Body of pancreas (tissue), 4 donors: ENCODE results near the gene ZSWIM2. TPM values are rescaled to one million over a fixed set of nuclear protein-coding genes. Genes with fewer than 3 reads are reported as not detected.

Source experiments
- ATAC-seq: fragments of 150-250 bp; one replicate; pipeline ENCODE4 v1.9.1; 2016
- DNase-seq, 4 donors: peaks; one replicate each; pipeline ENCODE4 v3.0.0-alpha.2; 2019
- H3K27ac ChIP-seq, 4 donors: fragments of 200-600 bp; sonication (generic); 1 replicate in 3 of 4; 2 replicates in 1 of 4; pipeline versions ENCODE4 v1.5.1 to v1.6.1; 2016 to 2019; ENCODE audit warnings: mild to moderate bottlenecking in 1 of 4, mixed read lengths in 1 of 4, moderate library complexity in 1 of 4
- H3K27me3 ChIP-seq, 2 donors: fragments of 200-600 bp; sonication (generic); one replicate each; pipeline ENCODE4 v1.6.0; 2016; ENCODE audit warnings: mild to moderate bottlenecking in 1 of 2
- H3K36me3 ChIP-seq, 2 donors: fragments of 200-600 bp; sonication (generic); replicated peaks in 1 of 2; 2 replicates each; pipeline ENCODE4 v1.5.1; 2016; ENCODE audit warnings: low read depth in 2 of 2; ENCODE audit not compliant: insufficient read depth in 1 of 2
- H3K4me1 ChIP-seq: fragments of 200-600 bp; sonication (generic); one replicate; pipeline ENCODE4 v1.6.0; 2016
- H3K4me3 ChIP-seq, 2 donors: fragments of 200-600 bp; sonication (generic); 1 replicate in 1 of 2; 2 replicates in 1 of 2; pipeline ENCODE4 v1.5.1; 2016 to 2019
- H3K9me3 ChIP-seq, 3 donors: fragments of 200-600 bp; sonication (generic); 1 replicate in 2 of 3; 2 replicates in 1 of 3; pipeline ENCODE4 v1.5.1; 2016
- POLR2A ChIP-seq, 3 donors: fragments of 450-650 bp; IDR thresholded peaks; one replicate each; pipeline ENCODE4 v1.6.1; 2016; ENCODE audit warnings: antibody characterized with exemption in 3 of 3, mild to moderate bottlenecking in 2 of 3
- WGBS, 2 donors: methylation state at CpG; one replicate each; pipeline ENCODE4 v1.1.5; 2017; 5-methylcytosine and 5-hydroxymethylcytosine counted together
- intact Hi-C: fragments of 100-400 bp; cut with DNase I; formaldehyde crosslinking; loops from one replicate; pipeline ENCODE4 v1.15.1; 2023
- total RNA-seq, 2 donors: library from RNA; depleted of rRNA; stranded (reverse); fragments of >200 nt; gene quantifications; one replicate each; pipeline ENCODE4 v1.1.0, GENCODE V29; 2016
- TF ChIP-seq, protein P1 (sequence below), 7 experiments: fragments of 450-650 bp in 4 of 7; fragments of 200-600 bp in 3 of 7; sonication (generic) in 3 of 7; IDR thresholded peaks; one replicate each; pipeline ENCODE4 v1.5.1; 2016 to 2019; ENCODE audit warnings: antibody characterized with exemption in 7 of 7

The ZSWIM2 gene
- total RNA-seq, 2 donors from 2014 or later: not detected

DNA sequence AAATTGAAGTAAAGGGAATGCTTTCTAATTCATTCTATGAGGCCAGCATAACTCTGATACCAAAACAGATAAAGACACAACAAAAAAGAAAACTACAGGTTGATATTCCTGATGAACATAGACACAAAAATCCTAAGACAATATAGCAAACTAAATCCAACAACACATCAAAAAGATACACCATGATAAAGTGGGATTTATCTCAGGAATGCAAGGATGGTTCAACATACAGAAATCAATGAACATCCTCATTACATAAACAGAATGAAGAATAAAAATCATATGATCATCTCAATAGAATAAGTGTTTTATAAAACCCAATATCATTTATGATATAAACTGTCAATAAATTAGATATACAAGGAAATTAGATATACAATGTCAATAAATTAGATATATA, 65.7 kb downstream of the ZSWIM2 start:
- intact Hi-C loops: no loop called here
- TF ChIP-seq POLR2A (IDR thresholded peaks at IDR 0.05): no peak
- TF ChIP-seq, protein P1, sequence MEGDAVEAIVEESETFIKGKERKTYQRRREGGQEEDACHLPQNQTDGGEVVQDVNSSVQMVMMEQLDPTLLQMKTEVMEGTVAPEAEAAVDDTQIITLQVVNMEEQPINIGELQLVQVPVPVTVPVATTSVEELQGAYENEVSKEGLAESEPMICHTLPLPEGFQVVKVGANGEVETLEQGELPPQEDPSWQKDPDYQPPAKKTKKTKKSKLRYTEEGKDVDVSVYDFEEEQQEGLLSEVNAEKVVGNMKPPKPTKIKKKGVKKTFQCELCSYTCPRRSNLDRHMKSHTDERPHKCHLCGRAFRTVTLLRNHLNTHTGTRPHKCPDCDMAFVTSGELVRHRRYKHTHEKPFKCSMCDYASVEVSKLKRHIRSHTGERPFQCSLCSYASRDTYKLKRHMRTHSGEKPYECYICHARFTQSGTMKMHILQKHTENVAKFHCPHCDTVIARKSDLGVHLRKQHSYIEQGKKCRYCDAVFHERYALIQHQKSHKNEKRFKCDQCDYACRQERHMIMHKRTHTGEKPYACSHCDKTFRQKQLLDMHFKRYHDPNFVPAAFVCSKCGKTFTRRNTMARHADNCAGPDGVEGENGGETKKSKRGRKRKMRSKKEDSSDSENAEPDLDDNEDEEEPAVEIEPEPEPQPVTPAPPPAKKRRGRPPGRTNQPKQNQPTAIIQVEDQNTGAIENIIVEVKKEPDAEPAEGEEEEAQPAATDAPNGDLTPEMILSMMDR (IDR thresholded peaks at IDR 0.05): no peak
- Histone ChIP-seq H3K9me3 (peaks cover 0 to 4% (median 0%) of the 10 kb centered on the region in 3 donors), H3K27me3 (no peaks in the 10 kb centered on the region), H3K4me3 (no peak overlapping the region), H3K4me1 (no peaks in the 10 kb centered on the region), H3K27ac (no peak overlapping the region), H3K36me3 (no peaks in the 10 kb centered on the region)
- ATAC-seq (no peak), DNase-seq (no peak)

DNA sequence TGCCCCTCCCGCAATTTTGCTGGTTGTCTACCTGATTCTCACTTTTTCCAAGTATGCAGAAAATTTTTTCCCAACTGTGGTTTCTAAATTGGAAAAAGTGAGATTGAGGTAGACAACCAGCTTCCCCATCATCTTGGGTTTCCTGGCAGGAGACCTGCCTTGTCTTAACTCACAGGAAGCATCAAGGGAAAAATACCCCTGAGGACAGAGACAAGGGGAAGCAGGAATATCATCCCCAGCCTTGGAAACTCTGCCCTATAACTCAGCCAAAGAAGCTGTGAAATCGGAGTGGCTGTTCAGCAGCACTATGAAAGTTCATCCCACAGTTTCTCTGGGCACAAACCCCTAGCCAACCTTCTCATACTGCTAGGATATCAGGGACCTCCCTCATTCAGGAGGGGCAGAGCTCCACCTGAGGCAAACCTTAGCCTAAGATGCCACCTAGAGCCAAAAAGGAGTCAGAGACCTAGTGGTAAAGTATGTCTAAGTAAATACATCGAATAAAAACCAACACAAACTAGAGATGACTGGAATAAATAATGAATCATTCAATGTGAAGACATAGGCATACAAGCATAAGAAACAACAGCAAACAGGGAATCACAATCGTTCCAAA, 68.2 kb downstream of the ZSWIM2 start:
- H3K27ac ChIP-seq: no peak overlapping the region
- H3K27me3 ChIP-seq: no peaks in the 10 kb centered on the region
- no peak overlapping the region for H3K4me3 ChIP-seq
- H3K9me3 ChIP-seq: peaks cover 0 to 2% (median 0%) of the 10 kb centered on the region in 3 donors
- DNase-seq (no peak), ATAC-seq (no peak)
- intact Hi-C loops: no loop called here
- TF ChIP-seq, protein P1 (IDR thresholded peaks at IDR 0.05): no peak
- no peak for TF ChIP-seq POLR2A (IDR thresholded peaks at IDR 0.05)
- no peaks in the 10 kb centered on the region for H3K36me3 ChIP-seq
- 39 to 43% methylated on average over 4 of the region's 4 CpGs for WGBS, 2 donors
- no peaks in the 10 kb centered on the region for H3K4me1 ChIP-seq

Other genes with a start within 250 kb of the ZSWIM2 start
- 1 to 10 TPM; 2.6 to 3.0 TPM for gene FAM171B, start 155.1 kb downstream of the ZSWIM2 start, total RNA-seq